ENCODE results near the gene ZNF436.
"Not testable (repeated sequence)": the region's sequence is repeated elsewhere in the genome, so short reads cannot be mapped to it uniquely, and the experiment has no call there.

The ZNF436 gene

GRCh38 chr1:23366598-23366997 lies 3.0 kb downstream of the ZNF436 start:
- no peak for DNase-seq (ENCODE audit: low read depth)

DNA sequence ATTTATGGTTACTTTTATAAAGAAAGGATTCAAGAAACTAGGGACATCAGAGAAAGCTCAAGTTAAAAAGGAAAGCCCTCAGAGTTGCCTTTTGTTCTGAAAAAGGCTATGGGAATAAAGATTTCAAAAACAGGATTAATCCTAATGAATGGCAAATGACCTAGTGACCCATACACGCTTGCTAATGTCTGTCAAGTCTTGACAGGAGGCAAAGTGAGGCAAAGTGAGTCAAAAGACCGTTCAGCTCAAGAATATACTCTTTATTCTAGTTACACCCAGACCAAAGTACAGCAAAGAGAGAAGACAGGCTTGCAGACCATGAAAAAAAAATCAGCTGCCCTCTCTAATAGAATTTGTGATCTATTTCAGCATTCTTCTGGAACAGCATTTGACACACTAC lies 3.5 kb downstream of the ZNF436 start:
- DNase-seq (ENCODE audit: low read depth) = no peak

DNA sequence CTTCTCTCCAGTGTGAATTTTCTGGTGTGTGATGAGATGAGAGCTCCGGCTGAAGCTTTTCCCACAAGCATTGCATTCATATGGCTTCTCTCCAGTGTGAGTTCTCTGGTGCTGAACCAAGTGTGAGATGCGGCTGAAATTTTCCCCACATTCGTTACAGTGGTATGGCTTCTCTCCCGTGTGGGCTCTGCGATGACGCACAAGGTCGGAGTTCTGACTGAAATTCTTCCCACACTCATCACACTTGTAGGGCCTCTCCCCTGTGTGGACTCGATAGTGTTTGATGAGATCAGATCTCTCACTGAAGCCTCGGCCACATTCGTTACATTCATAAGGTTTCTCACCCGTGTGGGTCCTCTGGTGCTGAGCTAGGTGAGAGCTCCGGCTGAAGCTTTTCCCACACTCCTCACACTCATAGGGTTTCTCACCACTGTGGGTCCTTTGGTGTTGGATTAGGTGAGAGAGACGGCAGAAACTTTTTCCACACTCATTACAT lies 7.4 kb downstream of the ZNF436 start:
- DNase-seq (ENCODE audit: low read depth) = no peak

- DNase-seq (ENCODE audit: low read depth) = no peak
Observed at GRCh38 chr1:23358310-23358875, 11.2 kb downstream of the ZNF436 start.

DNA sequence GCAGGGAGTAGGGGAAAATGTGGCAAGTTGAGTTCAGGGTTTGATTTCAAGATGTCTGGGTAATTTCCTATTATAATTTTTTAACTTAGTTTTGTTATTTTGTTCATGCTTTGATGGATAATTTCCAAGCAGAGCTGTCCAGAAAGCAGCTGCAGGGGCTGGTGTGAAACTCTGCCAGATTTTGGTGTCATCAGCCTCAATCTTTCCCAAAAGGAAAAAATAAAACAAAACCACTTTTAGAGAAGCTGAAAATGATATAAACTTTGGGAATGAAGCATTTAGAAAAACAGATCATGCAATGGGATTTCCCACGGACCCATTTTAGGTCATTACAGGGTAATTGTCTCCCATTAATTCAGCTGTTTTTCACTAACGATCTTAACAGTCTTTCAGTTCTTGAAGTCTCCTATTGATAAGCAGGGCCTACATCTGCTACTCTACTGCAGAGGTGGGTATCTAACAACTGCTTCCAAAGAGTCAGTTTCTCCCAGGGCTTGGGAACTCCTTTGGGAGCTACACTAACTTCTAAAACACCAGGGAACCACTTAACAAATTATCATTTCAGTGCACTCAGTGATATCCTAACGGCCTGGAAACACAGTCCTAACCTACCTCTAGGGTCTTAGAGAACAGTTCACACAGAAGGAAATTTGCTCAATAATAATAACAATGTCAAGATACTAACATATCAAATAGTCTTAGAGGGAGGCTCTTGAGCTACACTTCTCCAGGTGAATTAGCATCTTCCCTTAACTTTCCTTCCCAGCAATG lies 12.3 kb downstream of the ZNF436 start:
- DNase-seq (ENCODE audit: low read depth) = no peak

- no peak for DNase-seq (ENCODE audit: low read depth)
Observed at GRCh38 chr1:23356471-23357137, 13.0 kb downstream of the ZNF436 start.

- no peak for DNase-seq (ENCODE audit: low read depth)
Observed at GRCh38 chr1:23354245-23354644, 15.4 kb downstream of the ZNF436 start.

- no peak for DNase-seq (ENCODE audit: low read depth)
Observed at GRCh38 chr1:23352096-23352695, 17.4 kb downstream of the ZNF436 start.

- DNase-seq (ENCODE audit: low read depth) = no peak
Observed at GRCh38 chr1:23345920-23346319, 23.7 kb downstream of the ZNF436 start.

- no peak for DNase-seq (ENCODE audit: low read depth)
Observed at GRCh38 chr1:23344987-23345472, 24.6 kb downstream of the ZNF436 start.

DNA sequence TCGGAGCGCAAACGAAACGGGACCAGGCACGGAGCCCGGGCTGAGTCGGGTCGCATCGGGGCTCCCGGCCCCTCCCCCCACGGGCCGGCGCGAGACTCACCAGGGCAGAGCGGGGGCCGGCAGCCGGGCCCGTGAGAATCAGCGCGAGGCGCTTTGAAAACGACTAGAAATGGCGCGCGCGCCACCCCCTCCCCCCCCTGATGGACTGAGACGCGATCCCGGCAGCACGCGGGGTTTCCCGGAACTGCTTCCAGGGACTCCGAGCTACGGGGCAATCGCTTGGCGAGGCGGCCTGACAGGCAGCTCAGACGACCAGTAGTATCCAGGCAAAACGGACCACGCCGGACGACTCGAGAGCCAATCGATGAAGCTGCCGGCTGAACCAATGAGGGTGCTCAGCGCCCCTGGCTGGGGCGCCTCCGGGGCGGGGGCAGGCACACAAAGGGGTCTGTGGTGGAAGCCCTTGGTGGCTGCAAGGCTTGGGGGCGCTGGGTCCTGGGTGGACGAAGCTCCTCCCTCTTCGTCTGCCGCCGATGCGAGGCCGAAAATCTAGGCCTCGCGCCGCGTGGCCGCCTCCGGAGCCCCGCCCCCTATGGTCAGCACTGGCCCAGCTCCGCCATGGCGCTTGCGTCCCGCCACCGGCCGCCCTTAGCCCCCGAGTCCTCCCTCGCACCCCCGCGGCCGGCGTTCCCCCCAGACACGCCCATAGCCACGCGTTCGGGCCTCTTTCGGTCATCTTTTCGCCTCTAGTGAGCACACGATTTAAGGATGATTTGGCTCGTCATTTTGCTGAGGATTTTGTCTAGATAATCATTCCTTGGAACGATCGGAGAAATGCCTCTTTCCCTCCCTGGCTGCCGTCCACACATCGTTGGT lies 25.3 kb downstream of the ZNF436 start, which contains the start of gene HNRNPR:
TSS of gene HNRNPR (minus strand) at position 174 of the 876 bp plus-strand sequence. CDS start 3,276 bp downstream, outside the sequence.
- DNase-seq (ENCODE audit: low read depth) = peak; percentile 99

- DNase-seq (ENCODE audit: low read depth) = no peak
Observed at GRCh38 chr1:23343221-23344110, 26.2 kb downstream of the ZNF436 start.

DNA sequence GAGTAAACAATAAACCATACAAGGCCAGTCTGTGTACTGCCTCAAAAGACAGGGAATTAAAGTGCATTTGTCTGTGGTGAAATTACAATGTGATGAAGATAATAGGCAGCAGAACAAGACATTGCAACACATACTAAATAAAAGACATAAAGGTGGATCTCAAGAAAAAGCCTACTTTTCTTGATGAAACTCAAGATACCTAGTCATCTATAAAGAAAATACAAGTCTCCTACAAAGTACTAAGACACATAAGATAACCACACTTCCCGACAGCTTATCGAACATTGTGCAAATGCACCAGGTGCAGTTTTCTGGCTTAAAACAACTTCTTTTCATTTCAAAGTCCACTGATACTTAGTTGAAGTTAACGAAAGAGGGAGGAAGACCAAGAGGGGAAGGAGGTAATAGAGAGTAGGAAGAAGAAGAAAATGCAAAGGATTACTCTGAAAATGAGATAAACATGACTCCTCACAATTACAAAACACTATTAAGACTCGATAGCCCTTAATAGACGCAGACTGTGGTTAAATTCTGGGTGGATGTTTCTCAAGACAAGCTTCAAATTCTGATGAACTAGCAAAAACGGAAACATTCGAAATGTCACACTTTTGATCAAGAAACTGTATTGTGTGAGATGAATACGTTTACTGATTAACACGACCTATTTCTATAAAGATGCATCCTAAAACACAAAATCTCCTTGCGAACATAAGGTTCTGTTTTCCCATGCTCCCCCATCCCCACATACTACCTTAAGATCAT lies 27.5 kb downstream of the ZNF436 start:
- no peak for DNase-seq (ENCODE audit: low read depth)

DNA sequence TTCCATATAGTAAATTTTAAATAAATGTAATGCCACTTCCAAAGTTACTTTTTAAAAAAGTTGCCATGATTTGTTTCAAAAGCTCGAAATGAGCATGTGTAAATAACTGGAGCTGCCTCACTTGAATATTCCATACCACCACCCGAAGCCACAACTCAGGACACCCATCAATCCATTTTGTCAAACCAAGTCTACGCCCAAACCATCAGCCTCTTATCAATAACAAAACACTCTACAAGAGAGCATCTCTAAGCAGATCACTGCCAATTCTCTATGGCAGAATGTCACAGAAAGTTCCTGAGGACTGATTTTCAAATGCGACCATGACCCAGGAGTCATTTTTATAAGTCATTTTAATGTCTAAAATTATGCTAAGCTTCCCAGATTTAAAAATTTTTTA lies 30.0 kb downstream of the ZNF436 start:
- DNase-seq (ENCODE audit: low read depth) = no peak

DNA sequence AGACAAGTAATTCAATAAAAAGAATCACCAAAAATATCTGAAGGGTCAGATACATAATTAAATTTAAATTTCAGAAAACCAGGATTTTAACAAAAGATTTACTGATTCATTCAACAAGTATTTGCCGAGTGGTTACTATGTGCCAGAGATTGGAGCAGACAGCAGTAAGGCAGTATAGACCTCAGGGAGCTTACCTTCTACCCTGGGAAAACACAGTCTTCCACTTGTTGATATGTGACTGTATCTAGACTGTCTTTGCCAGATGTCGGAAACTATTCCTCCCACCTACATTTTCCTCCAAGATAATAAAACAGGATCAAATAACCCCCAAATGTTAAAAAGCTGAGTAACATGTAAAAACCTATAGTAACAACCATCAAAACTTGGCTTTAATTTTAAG lies 31.8 kb downstream of the ZNF436 start:
- DNase-seq (ENCODE audit: low read depth) = no peak

GRCh38 chr1:23331713-23332112 lies 37.9 kb downstream of the ZNF436 start:
- no peak for DNase-seq (ENCODE audit: low read depth)

- DNase-seq (ENCODE audit: low read depth) = no peak
Observed at GRCh38 chr1:23330846-23331245, 38.8 kb downstream of the ZNF436 start.

DNA sequence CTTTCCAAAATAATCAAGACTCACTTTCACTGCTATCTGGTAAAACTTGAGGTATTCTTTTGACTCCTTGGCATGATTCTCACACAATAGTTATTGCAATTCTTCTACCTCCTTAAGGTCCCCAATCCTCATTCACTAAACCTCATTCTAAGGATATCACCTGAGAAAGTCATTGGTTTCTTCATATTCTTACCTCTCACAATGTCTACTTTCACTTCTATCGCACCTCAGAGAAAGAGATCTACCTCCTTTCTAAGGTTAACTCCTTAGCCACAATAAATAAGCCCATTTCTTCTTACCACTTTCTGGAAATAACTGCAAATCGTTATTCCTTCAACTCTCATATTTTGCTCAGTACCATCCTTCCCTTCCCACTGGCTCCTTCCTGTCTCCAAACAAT lies 44.2 kb downstream of the ZNF436 start:
- no peak for DNase-seq (ENCODE audit: low read depth)

- DNase-seq (ENCODE audit: low read depth) = no peak
Observed at GRCh38 chr1:23322770-23323169, 46.9 kb downstream of the ZNF436 start.

- not testable (repeated sequence) for DNase-seq (ENCODE audit: low read depth)
Observed at GRCh38 chr1:23310280-23310679, 59.4 kb downstream of the ZNF436 start.
